Type B pancreatic cell (in vitro differentiated cells): Measurements from ENCODE around the gene ARHGAP8. TPM values are rescaled to one million over a fixed set of nuclear protein-coding genes. Genes with fewer than 3 reads are reported as not detected.

Experiments used
- DNase-seq: peaks from one replicate; pipeline ENCODE4 v3.0.0; 2021; ENCODE audit warnings: mixed read lengths; ENCODE audit not compliant: unreplicated experiment; ENCODE audit errors: extremely low spot score
- H3K27ac Mint-ChIP-seq: 2 replicates; pipeline ENCODE4 v1.8.0; 2021; ENCODE audit warnings: mild to moderate bottlenecking, mixed read lengths
- H3K27me3 Mint-ChIP-seq: 2 replicates; pipeline ENCODE4 v1.8.0; 2021; ENCODE audit warnings: mixed read lengths
- H3K36me3 Mint-ChIP-seq: 2 replicates; pipeline ENCODE4 v1.8.0; 2021; ENCODE audit warnings: mixed read lengths
- H3K4me1 Mint-ChIP-seq: one replicate; pipeline ENCODE4 v1.8.0; 2021; ENCODE audit warnings: mixed read lengths; ENCODE audit not compliant: unreplicated experiment
- H3K4me3 Mint-ChIP-seq: 2 replicates; pipeline ENCODE4 v1.8.0; 2021; ENCODE audit warnings: mild to moderate bottlenecking, mixed read lengths
- H3K9me3 Mint-ChIP-seq: 2 replicates; pipeline ENCODE4 v1.8.0; 2021; ENCODE audit warnings: mixed read lengths
- total RNA-seq: library from RNA; stranded (reverse); gene quantifications from 2 replicates; pipeline ENCODE4 v1.2.1, GENCODE V29; 2021; ENCODE audit warnings: low replicate concordance
- TF ChIP-seq, protein P1 (sequence below): fragments of 200-600 bp; sonication (generic); conservative IDR thresholded peaks from 2 replicates; pipeline ENCODE4 v1.5.0; 2021; ENCODE audit warnings: antibody characterized with exemption, mild to moderate bottlenecking

Gene ARHGAP8
- total RNA-seq, 1 donor from 2014 or later = 18.0 TPM

DNA sequence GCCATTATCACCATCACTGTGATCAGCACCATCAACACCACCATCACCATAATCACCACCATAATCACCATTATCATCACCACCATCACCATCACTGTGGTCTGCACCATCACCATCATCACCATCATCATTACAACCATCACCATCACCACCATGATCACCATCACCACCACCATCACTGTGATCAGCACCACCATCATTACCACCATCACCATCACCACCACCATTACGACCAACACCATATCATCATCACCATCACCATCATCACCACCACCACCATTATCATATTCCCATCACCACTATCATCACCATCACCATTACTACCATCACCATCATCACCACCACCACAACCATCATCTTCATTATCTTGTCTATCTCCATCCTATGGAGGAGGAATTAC, 132.2 kb downstream of the ARHGAP8 start:
- H3K9me3 Mint-ChIP-seq = no peaks in the 10 kb centered on the region
- H3K36me3 Mint-ChIP-seq = peaks cover 5% of the 10 kb centered on the region
- TF ChIP-seq, protein P1, sequence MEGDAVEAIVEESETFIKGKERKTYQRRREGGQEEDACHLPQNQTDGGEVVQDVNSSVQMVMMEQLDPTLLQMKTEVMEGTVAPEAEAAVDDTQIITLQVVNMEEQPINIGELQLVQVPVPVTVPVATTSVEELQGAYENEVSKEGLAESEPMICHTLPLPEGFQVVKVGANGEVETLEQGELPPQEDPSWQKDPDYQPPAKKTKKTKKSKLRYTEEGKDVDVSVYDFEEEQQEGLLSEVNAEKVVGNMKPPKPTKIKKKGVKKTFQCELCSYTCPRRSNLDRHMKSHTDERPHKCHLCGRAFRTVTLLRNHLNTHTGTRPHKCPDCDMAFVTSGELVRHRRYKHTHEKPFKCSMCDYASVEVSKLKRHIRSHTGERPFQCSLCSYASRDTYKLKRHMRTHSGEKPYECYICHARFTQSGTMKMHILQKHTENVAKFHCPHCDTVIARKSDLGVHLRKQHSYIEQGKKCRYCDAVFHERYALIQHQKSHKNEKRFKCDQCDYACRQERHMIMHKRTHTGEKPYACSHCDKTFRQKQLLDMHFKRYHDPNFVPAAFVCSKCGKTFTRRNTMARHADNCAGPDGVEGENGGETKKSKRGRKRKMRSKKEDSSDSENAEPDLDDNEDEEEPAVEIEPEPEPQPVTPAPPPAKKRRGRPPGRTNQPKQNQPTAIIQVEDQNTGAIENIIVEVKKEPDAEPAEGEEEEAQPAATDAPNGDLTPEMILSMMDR = no peak
- no peak for DNase-seq
- no peaks in the 10 kb centered on the region for H3K4me1 Mint-ChIP-seq
- H3K27ac Mint-ChIP-seq = no peak overlapping the region
- H3K27me3 Mint-ChIP-seq = no peaks in the 10 kb centered on the region
- no peak overlapping the region for H3K4me3 Mint-ChIP-seq

DNA sequence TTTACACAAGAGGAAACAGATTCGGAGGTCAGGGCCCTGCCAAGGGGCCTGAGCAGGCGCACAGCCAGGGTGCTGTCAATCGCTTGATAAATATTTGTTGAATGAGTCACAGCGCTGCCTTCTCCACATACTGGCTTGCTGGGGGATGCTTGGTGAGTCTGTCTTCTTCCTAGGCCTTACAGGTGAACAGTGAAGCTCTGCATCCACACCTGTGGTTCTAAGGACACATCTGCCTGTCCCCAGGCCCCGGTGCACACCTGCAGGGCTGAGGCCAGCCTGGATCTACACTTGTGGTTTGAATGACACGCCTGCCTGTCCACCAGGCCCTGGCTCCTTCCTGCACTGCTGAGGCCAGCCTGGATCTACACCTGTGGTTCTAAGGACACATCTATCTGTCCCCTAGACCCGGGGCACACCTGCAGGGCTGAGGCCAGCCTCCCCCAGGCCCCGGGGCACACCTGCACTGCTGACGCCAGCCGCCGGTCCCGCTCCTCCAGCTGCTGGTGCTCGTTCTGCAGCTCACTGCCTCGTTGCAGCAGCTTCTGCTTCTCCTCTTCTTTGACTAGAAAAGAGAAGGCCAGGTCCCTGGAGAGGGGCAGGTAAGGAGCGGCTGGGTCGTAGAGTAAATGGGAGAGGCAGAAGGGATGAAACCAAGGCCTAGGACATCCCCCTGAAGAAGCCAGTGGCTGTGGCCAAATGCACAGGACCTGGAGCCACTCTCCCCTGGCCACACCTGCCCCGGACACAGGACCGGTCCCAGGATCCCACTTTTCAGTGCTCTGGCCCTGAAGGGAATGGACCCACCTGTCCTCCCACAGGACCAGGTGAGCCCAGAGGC, 132.8 kb downstream of the ARHGAP8 start:
- no peak overlapping the region for H3K4me3 Mint-ChIP-seq
- H3K27me3 Mint-ChIP-seq = no peaks in the 10 kb centered on the region
- peaks cover 5% of the 10 kb centered on the region for H3K36me3 Mint-ChIP-seq
- H3K9me3 Mint-ChIP-seq = no peaks in the 10 kb centered on the region
- no peak overlapping the region for H3K27ac Mint-ChIP-seq
- TF ChIP-seq, protein P1 = no peak
- H3K4me1 Mint-ChIP-seq = no peaks in the 10 kb centered on the region
- no peak for DNase-seq

DNA sequence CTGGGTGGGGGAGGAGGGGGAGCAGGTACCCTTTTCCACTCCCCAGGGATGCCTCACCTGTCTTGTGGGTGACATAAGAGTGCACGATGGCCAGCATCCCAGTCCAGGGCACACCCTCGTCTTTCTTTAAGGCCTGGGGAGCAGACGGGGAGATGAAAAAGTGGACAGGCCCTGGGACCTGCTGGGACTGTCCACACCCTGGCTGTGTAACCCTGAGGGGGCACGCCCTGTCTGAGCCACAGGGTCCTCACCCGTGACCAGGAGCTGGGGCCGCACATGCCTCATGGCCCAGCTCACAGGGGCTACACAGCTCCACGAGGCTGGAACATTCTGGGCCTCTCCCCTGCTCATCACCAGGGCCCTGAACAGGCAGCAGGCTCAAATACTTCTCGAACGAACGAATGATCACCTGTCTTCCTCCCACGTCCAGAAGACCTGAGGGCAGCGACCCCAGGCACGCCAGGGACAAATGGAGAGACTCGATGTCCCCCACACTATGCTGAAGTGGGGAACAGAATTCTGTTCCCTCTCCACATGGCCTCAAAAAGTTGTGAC, 133.5 kb downstream of the ARHGAP8 start:
- no peak overlapping the region for H3K4me3 Mint-ChIP-seq
- no peaks in the 10 kb centered on the region for H3K9me3 Mint-ChIP-seq
- no peaks in the 10 kb centered on the region for H3K4me1 Mint-ChIP-seq
- no peak overlapping the region for H3K27ac Mint-ChIP-seq
- H3K27me3 Mint-ChIP-seq = no peaks in the 10 kb centered on the region
- TF ChIP-seq, protein P1 = no peak
- H3K36me3 Mint-ChIP-seq = peaks cover 5% of the 10 kb centered on the region
- DNase-seq = no peak

DNA sequence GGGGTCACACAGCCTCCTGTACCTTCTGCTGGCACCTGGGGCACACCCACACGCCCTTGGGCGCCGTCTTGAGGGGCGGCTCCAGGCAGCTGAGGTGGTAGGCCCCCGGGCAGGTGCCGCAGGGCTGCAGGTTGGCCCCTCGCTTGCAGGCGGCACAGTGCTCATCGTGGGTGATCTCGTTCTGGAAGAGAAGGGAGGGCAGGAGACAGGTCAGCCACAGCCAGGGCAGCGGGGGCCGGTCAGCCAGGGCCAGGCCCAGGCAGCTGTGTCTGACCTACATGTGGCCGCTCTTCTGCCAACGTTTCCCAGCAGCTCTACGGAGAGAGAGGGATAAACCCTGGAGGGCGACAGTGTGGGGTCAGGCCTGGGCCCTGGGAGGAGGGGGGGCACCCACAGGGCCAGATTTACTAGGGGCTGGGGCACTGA, 135.6 kb downstream of the ARHGAP8 start:
- H3K27me3 Mint-ChIP-seq = no peaks in the 10 kb centered on the region
- H3K4me3 Mint-ChIP-seq = no peak overlapping the region

DNA sequence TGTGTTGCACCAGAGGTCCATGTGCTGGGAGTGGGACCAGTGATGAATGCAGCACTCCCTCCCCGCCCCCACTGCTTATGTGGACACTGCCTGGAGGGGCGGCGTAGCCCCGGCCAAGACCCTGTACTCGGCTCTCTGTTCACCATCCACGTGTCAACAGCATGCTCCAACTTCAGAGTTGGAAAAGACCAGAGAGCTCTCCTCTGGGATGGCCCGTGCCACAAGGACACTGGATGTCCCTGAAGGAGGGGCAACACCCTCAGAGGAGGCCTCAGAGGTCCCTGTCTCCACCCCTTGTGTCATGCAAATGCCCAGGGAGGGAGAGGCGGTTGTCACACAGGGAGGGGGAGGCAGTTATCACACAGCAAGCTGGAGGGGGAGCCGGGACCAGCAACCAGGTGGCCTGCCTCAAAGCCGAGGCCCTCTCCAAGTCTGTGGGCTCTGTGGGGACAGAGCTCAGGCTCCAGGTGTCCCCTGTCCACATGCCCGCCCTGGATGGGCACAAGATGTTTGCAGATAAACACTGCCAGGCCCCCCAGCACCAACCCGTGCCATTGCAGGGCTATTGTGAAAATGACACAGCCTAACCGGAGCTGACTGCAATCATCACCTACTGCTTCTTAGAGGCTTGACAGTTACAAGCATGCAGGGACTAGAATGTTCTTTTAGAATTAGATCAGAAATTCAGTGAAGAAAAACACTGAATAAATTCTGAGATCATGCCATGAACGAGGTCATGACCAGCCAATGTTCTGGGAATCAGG, 136.3 kb downstream of the ARHGAP8 start:
- Mint-ChIP-seq H3K4me1 (no peaks in the 10 kb centered on the region), H3K4me3 (no peak overlapping the region), H3K36me3 (no peaks in the 10 kb centered on the region), H3K9me3 (no peaks in the 10 kb centered on the region), H3K27ac (no peak overlapping the region), H3K27me3 (no peaks in the 10 kb centered on the region)
- no peak for DNase-seq
- TF ChIP-seq, protein P1 = no peak

More for the DNA sequence above, 135.6 kb downstream of the ARHGAP8 start:
- no peaks in the 10 kb centered on the region for H3K36me3 Mint-ChIP-seq
- TF ChIP-seq, protein P1 = no peak
- H3K9me3 Mint-ChIP-seq = no peaks in the 10 kb centered on the region
- no peak overlapping the region for H3K27ac Mint-ChIP-seq
- no peaks in the 10 kb centered on the region for H3K4me1 Mint-ChIP-seq
- DNase-seq = no peak
